Fibroblast of the conjunctiva (primary cell): ENCODE measurements around the gene ASTN1.

ENCODE experiments used
- DNase-seq: peaks from one replicate; pipeline ENCODE4 v3.0.0-alpha.2; 2010; ENCODE audit warnings: low read depth

ASTN1 gene

DNA sequence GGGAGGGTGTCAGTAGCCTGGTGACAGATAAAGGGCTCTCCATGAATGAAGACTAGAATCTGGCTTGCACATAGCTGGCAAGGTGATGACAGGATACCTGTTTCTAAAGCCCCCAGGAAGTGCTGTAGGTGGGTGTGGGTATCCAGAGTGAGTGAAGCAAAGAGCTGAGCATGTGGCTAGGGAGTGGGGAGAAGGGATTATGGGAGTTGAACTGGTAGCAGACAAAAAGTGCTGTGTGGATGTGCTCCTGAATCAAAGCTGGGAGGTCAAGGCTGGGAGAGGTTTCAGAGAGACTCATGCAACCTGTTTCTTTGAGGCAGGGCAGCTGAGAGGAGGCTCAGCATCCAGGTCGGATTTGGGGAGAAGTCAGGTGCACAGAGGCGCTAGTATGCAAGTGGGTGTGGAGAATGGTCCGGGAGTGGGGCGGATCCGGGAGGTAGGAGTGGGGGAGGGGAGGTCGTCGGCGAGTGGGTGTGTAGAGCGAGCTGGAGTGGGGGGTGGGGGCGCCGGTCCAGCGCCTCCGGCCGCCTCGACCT is 600 bp downstream of the ASTN1 start:
- no peak for DNase-seq

DNA sequence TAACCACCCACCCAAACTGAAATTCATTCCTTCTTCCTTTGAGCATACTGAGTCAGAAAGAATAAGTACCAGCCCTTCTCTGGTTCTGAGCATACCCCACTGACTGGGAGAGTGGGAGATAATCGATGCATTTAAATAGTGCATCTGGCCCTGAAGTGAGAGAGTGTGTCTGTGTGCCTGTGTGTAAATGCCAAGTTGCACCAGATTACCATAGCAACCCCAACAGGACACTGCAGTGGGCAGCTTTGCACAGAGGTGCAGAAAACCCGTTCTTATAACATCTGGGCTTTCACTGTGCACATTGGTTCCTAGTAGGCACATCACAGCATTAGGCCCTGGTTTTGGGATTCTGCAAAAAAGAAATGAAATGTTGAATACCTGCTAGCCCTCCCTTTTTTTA is 2.3 kb downstream of the ASTN1 start:
- no peak for DNase-seq

DNA sequence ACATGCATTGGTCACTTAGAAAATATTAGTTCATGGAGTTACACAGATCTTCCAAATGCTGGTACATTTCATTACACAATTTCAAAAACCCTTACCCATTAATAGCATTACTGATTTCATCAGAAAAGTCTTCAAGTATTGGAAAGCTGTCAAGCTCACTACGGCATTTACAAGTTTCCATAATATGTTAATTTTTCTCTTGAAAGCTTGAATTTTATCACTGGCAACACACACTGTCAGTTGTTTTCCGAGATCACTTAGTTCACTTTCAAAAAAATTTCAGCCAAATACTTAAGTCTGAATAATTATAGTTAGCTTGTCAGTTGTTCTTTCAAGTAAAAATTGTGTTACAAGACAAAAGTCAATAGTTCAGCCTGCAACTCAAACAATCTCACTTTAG is 18.0 kb downstream of the ASTN1 start:
- DNase-seq, result no peak

DNA sequence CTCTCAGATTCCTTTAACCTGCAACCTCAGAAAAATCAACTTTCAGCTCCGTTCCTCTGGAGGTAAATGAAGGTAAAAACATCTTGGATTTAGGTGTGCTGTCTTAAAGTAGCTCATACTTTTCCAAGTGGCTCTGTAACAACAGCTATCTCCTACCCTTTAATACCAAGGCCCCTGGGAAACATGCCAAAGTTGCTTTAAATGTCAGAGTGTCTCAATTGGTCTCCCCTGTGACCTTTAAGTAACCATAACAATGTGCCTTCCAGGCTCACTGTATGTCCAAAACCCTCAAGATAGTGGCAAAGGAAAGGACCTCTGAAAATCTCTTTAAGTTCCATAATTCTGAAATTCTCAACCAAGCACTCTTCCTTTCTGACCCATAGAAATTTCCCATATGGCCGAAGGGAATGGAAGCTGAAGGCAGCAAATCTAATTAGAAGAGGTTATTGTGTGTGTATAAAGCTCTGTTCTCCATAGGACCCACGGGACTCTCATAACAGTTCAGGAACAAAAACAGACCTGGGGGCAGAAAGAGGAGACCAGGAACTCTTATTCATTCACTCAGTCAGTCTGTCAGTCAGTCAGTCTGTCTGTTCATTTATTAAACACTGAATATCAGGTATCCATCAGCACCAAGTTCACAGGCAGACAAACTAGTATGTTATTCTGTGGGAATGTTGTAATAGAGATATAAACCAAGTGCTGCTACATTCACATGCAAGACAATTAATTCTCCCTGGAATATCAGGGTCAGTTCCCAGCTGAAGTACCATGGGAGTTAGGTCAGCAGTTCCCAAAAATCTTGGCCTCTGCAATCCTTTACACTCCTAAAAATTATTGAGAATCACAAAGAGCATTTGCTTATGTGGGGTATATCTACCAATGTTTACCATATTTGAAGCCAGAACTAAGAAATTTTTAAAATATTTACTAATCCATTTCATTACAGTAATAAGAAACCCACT is 19.1 kb downstream of the ASTN1 start:
- DNase-seq, result no peak

DNA sequence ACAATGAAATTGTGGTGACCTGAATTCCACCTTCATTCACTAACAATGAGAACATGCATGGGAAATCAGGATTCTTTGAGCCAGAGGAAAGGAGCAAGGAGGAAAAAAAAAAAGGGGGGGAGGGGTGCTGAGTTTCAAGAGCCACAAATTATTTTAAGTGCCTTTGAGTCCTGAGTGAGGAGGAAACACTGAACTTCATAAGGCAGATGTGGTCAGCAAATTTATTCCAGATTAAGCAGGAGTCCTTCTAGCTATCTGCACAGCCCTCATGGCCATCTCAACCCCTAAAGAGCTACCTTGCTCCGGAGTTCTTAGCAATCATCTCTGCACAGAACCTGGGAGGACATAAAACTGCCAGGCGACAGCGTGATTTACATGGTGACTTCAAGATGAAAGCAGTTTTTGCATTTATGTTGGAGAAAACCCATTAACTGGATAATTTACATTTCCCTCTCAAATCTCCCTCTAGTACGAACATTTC is 21.7 kb downstream of the ASTN1 start:
- DNase-seq, result no peak

DNA sequence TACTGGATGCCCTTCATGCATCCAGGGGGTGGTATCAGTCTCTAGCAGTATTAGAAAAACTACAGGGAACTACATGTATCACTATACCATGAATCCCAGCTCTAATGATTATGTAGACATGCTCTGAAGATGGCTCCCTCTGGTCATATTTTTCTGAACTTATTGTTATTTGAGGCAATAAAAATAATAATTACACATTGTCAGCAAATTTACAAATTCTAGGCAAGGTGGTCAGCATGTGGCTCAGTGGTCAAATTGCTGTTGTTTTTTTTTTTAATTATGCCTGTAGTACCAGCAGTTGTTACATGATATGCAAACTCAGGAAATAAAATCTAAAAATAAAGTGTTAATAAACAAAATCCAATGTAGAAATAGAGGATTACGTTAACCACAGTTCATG is 22.5 kb downstream of the ASTN1 start:
- no peak for DNase-seq

DNA sequence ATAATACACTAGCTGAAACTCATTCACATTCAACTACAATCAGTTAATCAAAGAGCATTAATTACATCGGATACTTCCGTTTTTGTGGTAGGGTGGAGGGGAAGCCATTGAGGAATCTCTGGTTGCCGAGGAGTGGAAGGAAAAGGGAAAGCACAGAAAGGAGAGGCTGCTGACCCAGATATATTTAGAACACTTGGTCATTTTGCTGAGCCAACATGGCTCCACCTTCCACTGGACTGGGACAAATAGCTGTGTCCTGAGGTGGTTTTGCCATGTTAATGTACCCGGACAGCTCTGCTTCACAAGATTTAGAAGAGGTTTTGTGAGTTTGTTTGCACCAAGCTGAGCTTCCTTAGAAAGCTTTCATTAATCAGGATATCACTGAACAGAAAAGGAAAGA is 26.2 kb downstream of the ASTN1 start:
- no peak for DNase-seq

DNA sequence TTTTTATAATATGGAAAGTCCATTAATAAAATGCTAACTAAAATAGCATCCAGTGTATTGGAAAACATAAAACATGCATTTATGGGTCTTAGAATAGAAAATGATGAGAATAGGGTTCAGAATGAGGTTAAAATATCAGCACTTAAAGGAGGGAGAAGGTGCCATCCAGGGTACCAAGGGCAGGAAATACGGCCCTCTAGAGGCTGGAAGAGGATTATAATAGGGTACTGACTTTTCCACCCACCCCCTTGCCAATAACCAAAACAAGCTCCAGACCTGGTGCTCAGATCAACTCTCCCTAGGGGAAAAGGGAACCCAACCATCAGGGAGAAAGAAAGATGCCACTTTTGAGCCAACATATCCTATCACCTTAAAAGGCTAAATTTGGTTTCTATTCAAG is 26.7 kb downstream of the ASTN1 start:
- DNase-seq, result no peak

DNA sequence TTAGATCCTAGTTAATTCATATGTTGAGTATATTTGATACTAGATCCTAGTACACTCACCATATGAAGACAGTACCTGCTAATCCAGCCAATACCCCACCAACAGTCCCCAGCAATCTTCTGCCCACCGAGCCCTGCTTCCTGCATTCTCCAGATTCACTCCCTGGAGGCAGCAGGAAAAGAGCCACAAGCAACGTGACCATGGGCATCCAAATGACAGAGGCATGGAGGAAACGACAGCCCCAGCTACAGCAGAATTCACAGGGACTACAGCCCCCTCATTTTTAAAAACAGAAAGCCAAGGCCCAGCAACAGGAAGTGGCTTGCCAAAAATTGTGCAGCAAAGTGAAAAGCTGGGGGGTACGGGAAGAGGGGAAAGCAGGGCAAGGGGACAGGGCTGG is 29.3 kb downstream of the ASTN1 start:
- no peak for DNase-seq

DNA sequence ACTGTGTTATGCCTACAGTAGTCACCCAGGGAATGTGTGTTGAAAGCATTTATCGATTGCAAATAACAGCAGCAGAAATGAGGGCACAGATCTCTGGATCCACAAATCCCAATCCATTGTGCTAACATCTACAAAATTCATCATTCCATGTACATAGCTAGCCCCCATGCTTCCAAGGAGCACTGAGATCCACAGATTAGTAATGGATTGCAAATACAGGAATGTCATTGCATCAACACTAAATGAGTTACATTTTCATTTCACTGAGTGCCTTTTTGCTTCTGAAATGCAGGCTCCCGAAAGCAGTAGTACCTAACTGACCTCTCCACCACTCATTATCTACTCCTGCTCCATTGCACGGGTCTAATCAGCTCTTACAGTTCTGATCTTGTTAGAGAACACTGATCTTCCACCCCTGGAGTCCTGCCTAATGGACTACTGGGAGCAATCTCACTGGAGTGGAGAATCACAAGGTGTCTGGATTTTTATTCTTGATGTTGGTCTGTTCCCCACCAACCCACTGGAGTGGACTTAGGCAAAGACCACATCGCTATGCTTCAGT is 30.5 kb downstream of the ASTN1 start:
- no peak for DNase-seq

DNA sequence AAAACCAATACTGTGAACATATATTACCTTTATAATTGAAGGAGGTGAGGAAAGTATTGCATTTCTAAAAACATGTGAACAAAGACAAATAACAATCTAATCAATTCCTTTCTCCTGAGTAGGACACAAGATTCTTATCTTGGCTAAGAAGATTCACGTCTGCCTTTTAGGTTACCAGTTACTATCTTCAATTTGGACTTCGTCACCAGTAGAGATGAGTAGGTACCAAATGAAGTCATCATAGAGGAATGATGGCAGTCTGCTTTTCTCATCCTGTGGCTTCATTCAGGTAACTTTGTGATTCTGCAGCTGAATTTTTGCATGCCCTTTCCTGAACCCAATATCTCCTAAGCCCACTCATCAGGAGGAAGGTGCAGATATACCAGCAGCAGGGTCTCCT is 32.4 kb downstream of the ASTN1 start:
- DNase-seq, result no peak

DNA sequence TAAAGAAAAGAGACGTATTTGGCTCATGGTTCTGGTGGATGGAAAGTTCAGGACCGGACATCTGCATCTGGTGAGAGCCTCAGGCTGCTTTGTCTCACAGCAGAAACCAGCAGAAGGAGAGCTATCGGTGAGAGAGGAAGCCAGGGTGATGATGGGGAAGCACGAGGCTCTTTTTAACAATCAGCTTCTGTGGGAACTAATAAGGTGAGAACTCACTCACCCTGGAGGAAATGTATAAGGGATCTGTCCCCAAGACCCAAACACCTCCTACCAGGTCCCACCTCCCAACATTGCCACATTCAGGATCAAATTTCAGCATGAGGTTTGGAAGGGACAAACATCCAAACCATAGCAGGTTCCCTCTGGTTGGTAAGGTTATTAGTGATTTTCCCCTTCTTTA is 32.8 kb downstream of the ASTN1 start:
- no peak for DNase-seq

DNA sequence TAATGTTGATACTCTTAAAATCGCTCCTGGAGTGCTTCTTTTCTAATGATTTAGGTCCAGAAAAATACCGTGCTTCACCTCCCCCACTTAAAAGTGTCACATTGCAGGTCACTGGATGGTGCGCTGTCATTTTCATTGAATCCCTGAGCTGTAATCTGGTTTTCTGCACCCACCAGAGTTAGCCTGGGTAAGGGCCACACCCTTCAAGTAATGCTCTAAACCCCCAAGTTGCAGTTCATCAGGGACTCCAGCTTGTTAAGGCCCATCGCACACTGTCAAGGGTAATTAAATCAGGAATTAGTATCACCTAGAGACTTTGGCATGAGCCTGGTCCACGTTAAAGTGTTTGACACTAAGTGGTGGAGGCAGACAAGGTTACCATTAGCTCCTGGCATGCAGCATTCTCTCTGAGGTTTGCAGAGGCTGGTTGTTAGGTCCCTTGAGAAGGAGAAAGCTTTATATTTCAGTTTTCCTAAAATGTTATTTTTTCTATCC is 34.0 kb downstream of the ASTN1 start:
- no peak for DNase-seq

DNA sequence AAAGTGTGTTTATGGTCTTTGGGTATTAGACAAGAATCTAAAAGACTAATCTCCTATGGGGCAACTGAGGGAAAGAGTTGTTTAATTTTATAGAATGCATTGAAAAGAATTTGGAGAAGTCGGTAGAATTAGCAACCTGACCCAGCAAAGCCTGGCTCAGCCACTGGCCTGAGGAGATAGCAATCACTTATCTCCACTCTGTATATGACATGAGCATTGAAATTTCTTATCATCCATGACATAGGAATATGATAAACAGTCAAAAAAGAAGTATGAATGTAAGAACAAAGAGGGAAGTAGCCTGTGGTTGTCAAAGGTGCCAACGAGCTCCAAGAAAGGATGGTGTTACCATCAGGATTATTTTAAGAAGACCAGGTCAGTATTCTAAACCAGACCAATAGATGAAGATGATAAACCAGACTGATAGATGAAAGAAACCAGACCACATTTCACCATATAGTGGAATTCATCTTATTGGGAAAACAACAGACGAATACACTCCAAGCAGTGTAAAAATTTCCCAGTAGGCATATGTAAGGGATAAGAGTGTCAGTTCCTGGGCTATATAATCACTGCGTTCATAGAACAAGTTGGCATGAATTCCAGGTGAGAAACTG is 35.7 kb downstream of the ASTN1 start:
- no peak for DNase-seq

DNA sequence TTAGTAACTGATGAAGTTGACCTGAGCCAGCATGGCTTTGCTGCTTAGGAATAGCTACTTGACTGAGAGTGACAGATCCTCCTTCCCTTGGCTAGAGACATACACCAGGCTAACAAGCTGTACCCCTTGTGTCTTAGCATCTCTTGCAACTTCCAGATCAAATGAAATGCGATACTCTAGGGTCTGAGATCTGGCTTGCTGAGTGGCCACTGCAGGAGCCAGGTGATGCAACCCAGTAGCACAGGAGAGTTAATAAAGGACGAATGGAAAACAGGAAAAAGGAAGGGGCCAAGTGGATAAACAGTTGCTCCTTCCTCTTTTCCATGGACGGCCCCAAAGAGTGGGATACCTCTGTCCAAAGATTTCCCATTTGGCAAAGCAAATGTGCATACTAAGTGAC is 38.2 kb downstream of the ASTN1 start:
- DNase-seq, result no peak

DNA sequence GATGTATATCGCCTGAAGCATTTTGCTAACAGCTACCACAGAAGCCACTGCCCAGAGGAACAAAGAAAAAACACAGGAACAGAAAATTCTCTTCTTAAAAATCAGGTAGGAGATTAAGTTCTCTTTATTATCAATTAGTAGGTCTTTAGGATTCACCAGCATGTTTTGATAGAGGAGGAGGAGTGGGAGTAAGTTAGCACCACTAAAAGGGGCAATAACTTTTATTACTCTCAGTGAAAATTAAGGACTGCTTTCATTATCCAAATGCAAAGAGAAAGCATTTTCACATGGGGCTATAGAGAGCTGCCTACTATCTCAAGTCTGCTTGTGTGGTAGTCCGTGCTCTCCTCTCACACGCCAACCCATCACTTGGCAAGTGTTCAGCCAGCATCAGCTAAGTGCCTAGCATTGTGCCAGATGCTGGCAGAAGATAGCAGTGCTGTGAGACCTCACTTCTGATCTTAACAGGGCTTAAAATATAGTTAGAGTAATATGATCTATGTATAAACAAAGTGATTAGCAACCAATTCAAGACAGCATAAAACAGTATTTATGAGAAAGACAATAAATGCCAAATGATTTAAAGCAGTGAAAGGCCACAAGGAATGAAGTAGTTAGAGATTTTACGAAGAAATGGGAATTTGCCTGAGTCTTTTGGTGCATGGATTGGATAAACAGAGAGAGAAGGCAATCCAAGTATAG is 39.8 kb downstream of the ASTN1 start:
- no peak for DNase-seq

DNA sequence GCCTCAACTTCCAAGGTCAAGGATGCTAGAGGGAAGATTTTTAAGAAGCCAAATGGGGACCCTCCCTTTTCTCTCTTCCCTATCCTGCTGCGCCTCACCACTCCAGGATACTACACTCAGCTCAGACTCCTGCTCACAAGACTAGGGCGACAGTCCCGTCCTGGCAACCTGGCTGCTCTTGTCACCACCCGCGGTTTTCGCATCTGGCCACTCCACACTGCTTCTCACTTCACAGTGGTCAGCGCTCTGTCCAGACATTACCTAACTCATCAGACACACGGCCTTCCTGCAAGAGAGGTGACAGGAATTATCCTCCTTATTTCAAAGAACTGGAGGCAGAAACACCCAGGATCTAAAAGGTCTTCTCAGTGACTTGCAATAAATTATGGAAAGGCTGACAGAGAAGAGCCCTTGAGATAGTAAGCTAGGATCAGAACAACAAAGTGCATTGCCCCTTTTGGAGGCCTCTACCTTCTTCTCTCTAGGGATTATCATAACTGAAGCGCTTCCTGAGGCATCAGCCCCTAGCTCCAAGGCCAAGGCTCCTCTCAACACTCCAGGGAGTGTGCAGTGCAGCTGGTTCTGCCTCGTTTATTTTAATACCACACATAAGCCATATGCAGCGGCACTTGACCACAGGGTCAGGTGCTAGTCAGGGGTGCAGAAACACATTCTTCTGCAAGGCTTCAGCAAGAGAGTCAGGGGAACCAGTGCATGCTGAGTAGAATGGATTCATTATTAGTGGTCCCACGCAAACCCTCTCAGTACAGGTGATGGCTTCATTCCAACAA is 41.9 kb downstream of the ASTN1 start:
- DNase-seq, result no peak

DNA sequence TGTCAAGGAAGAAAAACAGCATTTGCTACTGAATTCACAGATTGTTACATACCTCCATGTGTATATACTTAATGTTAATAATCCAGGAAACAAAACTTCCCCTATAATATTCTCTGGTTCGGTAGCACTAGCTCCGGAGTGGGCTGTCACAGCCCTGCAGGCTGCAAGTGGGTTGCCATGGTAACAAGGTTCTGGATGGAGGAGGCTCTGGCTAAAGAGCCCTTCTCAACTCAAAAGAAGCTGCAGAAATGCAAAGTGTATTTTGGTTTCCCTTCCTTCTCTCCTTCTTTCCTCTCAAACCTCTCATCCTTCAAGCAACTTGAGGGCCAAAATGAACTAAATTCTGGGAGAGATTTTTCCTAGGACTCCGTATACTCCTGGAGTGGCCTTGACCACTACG is 45.2 kb downstream of the ASTN1 start:
- no peak for DNase-seq

DNA sequence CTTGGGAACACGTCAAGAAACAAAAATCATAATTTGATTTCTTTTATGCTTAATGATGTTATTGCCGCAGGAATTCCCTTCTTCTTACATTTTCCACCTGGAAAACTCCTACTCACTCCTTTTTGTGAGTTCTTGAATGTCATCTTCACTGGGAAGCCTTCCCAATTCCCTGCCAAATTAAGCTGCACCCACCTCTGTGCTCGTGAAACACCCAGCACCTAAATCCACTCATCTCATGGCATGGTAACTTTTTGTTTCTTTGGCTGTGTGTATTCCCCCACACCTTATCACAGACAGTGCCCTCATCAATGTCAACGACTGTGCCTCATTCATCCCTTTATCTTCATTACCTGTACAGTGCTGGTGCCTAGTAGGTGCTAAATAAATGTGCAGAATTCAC is 45.6 kb downstream of the ASTN1 start:
- no peak for DNase-seq

DNA sequence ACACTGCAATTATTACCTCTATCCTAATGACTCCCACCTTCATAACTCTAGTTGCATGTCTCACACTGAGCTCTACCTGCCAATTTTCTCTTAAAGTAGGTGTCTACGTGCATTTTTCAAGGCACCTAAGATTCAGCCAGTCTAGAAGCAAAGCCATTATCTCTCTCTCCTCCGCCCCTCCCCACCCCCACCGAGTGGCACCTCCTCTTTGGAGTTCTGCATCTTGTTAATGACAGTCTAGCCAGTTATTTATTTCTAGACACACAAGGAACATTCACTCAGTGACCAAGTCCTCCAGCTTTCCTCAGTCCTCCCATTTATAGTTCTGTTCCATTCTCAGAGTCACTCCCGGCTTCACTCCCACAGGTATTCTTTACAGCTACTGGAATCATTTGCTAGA is 47.6 kb downstream of the ASTN1 start:
- no peak for DNase-seq

DNA sequence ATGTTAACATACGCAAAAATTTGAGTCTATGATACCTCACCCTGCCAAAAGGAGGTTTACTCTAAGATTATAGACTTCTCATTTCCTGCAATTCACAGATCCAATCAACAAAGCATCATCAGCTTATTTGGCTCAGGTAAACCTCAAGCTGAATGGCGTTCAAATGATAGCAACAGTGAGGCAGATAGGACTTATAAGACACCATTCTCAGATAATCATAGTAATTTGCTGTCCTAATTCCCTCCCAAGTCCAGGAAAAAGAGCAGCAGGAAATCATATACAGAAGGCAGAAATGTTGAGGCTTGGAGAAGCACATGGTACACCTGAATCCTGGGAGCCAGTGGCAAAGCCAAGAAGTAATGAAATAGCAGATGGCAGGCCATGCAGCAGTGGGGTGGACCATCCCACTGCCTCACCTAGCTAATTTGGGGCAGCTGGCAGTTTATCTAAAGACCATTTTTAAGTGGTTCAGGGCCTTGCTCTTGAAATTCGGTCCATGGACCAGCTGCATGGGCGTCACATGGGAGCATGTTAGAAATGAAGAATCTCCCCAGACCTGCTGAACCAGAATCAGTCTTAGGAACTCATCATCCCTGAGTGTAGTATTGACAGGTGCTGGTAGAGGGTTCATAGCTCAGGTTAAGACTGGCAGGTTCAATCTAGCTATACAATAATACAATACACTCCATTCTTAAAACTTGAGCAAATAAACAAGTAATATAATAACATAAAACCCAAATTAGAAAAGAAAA is 57.7 kb downstream of the ASTN1 start:
- DNase-seq, result no peak
